OCI-LY7 (cell line): ENCODE measurements around the gene MRTFB.

Experiments
- EZH2phosphoT487 ChIP-seq: fragments of 200-600 bp; sonication (generic); IDR thresholded peaks from 2 replicates; pipeline ENCODE4 v1.6.1; 2018; ENCODE audit warnings: low read depth, borderline replicate concordance, mild to moderate bottlenecking, mixed run types, antibody characterized with exemption, low read length, moderate library complexity, mixed read lengths
- TF ChIP-seq, protein P1 (sequence below): fragments of 200-600 bp; sonication (generic); conservative IDR thresholded peaks from 2 replicates; pipeline ENCODE4 v1.5.1; 2014; ENCODE audit warnings: mild to moderate bottlenecking, antibody characterized with exemption, low read length, moderate library complexity, mixed read lengths

DNA sequence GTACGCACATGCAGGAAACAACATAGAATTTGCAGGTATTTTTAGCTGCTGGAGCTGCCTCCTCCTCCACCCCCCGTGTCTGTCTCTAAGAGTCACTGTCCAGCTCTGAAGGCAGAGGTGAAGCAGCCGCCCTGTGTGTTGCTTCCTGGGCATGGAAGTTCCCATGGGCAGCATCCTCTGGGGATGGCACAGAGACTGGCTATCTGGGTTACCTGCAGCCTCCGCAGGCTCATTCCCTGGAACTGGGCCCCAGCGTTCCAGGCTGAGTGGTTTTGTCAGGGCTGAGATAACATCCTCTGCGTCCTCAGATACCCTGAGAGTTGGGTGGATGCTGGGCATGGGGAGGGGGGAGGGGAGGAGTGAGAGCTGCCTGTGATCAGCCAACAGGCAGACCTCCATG is 41.5 kb upstream of the MRTFB start:
- TF ChIP-seq, protein P1, sequence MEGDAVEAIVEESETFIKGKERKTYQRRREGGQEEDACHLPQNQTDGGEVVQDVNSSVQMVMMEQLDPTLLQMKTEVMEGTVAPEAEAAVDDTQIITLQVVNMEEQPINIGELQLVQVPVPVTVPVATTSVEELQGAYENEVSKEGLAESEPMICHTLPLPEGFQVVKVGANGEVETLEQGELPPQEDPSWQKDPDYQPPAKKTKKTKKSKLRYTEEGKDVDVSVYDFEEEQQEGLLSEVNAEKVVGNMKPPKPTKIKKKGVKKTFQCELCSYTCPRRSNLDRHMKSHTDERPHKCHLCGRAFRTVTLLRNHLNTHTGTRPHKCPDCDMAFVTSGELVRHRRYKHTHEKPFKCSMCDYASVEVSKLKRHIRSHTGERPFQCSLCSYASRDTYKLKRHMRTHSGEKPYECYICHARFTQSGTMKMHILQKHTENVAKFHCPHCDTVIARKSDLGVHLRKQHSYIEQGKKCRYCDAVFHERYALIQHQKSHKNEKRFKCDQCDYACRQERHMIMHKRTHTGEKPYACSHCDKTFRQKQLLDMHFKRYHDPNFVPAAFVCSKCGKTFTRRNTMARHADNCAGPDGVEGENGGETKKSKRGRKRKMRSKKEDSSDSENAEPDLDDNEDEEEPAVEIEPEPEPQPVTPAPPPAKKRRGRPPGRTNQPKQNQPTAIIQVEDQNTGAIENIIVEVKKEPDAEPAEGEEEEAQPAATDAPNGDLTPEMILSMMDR: no peak
- TF ChIP-seq EZH2phosphoT487: no peak
